Measurements from ENCODE around the gene PLEKHA7. TPM values are rescaled to one million over a fixed set of nuclear protein-coding genes. Genes with fewer than 3 reads are reported as not detected.

Gene PLEKHA7
- total RNA-seq, 1 experiment from 2014 or later = 57.5 TPM

DNA sequence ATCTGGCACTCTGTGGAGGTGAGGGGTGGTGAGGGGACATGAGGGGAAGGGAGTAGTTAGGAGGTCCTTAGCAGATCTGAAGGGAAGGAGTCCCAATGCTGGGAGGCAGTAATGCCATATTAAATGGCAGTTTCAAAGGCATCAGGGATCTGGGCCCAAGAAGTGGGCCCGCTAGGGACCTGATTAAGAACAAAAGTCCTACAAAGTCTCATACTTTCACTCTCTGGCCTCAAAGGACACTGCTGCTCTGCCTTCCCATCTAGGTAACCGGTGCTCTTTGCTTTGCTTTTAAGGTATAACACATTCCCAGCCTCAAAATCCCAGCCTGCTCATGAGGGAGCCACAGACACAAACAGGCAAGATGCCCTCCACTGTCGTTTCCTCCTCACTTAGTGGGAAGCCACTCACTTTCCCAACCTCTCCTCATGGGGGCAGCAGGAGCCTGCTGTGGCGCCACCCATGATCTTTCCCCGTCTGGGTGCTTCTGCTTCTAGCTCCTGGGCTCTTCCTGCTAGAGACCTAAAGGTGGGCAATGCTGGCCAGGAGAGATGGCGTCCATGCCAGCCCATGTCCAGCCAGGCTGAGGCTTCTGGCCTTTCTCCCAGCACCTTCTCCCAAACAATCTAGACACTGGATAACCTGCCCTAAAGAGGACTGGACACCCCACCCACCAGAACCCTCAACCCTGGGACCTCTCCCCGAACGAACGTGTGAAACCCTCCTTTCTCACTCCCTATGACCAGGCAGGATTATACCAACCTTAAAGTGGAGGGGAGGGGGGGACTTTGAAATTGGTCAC, 68.3 kb downstream of the PLEKHA7 start:
- DNase-seq (ENCODE audit: low spot score) = peak; percentile 94

DNA sequence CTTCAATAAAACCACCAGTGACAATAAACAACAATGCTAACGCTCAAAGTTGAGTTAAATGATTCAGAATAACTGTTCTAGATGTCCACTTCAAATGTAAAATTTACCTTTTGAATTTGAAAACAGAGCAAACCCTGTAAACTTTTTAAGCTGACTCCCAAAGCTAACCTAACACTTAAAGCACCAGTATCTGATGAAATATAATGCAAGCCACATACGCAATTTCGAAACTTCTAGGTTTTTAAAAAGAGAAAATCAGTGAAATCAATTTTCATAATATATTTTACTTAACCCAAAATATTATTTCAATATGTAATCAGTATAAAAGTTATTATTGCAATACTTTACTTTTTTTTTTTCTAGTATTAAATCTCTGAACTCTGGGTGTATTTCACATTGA, 71.3 kb downstream of the PLEKHA7 start:
- DNase-seq (ENCODE audit: low spot score) = no peak

GRCh38 chr11:16942342-16942741, 71.9 kb downstream of the PLEKHA7 start:
- no peak for DNase-seq (ENCODE audit: low spot score)

DNA sequence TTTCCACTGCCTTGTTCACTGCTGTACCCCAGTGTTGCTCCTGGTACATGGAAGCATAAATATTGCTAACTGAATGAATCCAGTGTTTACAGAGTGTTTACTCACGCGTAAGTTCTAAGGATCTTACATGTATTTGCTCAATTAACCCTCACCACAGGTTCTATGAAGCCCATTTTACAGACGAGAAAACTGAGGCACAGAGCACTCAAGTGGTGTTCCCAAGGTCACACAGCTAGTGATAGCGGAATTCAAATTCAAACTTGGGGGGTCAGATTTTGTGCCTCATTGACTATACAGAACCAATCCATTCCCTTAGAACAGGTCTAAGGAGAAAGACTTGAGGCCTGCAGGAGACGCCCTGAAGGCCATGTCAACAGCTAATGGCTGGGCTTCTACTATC, 72.3 kb downstream of the PLEKHA7 start:
- DNase-seq (ENCODE audit: low spot score) = no peak

- DNase-seq (ENCODE audit: low spot score) = no peak
Observed at GRCh38 chr11:16938061-16938460, 76.2 kb downstream of the PLEKHA7 start.

DNA sequence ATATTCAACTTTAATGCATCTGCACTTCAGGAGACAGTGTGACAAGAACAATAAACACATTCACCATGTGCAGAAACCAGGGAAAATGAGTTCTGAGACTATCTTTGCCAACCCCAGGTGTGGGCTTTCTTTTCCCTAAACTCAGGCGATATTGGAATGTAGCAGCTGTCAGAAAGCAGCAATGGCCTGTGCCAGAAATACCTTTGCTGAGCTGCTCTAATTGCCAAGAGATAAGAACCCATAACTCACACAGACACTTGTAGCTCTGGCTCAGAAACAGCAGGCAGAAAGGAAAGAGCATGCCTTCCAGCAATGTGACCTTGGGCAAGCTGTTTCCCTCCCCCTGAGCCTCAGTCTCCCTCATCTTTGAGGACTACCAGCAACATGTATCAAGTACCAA, 77.6 kb downstream of the PLEKHA7 start:
- no peak for DNase-seq (ENCODE audit: low spot score)

GRCh38 chr11:16935518-16936302, 78.5 kb downstream of the PLEKHA7 start:
- peak; percentile 85 for DNase-seq (ENCODE audit: low spot score)

DNA sequence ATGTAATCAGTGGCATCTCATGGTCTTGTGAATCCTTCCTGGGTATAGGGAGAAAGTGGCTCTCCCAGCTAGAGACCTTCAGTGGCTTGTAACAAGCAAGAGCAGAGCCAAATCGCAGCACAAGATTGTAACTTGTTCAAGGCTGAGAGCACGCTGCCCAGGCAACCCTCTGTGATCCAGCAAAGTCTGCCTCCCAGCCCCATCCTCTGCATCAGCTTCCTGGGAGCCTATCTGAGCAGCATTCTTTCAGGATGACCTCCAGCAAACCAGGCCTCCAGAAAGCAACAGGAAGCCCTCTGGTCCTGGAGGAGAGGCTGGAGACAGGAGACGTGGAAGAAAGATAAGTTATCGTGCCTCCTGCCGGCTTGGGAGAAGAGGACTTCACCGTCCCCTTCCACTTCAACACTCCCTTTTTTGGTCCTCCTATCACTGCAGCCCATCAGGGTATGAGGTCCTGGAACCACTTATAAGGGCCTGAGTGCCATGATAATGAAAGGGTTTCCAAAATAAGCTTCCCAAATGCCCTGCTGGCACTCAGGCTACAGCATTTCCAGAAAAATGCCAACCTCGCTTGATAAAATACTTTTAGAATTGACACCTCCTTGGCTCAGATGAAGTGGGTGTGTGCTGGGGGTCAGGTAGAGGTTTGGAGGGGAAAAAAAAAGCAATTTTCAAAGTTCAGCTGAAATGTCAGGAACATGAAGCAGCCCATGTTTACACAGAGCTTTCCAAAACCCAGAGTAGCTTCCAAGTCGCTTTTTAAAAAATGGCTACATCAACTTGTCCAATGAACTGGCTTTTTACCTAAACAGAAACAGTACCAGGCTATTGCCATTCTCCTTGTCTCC, 80.2 kb downstream of the PLEKHA7 start:
- DNase-seq (ENCODE audit: low spot score) = no peak

DNA sequence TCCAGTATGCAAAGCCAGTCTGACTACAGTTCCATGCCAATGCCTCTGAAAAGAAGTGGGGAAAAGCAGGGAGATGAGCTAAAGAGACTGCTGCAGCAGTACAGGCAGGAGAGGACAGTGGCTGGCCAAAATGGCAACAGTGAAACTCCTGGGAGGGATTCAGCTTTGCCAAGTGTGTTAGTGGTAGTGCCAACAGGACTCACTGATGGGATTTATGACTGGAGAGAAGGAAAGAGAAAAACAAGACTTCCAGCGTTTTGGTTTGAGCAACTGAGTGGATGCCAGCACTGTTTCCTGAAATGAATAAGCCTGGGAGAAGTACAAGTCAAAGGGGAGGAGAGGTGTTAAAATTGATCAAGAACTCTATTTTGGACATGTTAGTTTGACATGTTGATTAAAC, 80.9 kb downstream of the PLEKHA7 start:
- DNase-seq (ENCODE audit: low spot score) = no peak

DNA sequence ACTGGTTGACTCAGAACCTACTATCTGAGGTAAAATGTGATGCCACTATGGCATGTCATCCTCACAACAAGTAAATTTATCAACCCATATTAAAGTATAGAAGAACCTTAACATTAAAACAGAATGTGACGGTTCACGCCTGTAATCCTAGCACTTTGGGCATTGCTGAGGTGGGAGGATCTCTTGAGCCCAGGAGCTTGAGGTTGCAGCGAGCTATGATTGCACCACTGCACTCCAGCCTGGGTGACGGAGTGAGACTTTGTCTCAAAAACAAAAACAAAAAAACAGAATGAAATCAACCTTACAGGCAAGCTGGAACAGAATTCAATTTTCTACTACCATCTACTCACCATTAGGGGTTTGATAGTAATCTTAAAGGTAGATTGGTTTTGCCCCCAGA, 86.2 kb downstream of the PLEKHA7 start:
- no peak for DNase-seq (ENCODE audit: low spot score)

DNA sequence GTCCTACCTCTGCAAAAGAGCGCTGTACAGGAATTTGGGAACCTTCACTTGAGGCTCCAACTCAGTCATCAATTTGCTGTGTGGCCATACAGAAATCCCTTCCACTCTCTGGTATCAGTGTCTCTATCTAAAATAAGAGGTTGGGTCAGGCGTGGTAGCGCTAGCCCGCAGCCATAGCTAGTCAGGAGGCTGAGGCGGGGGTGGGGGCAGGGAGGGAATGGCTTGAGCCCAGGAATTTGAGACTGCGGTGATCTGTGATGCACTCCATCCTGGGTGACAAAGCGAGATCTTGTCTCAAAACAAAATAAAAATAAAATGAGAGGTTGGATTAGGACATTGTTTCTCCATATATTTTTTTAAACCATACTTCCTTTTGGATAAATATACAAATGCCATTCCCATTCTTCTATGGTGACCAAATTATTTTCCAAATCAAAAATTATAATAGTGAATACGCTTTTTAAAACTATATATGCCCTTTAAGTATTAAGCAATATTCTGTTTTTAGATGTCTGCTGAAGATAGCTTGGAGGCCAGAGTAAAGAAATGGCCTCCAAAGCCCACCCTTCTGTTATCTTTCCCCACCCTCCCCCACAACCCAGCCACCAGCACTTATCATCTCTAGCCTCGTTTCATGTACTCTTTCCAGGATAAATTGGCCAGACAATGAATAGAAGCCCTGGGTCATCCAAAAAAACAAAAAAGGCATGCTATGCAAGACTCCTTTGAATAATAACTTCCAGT, 87.2 kb downstream of the PLEKHA7 start:
- DNase-seq (ENCODE audit: low spot score) = no peak

- DNase-seq (ENCODE audit: low spot score) = peak; percentile 65
Observed at GRCh38 chr11:16925561-16926065, 88.6 kb downstream of the PLEKHA7 start.

DNA sequence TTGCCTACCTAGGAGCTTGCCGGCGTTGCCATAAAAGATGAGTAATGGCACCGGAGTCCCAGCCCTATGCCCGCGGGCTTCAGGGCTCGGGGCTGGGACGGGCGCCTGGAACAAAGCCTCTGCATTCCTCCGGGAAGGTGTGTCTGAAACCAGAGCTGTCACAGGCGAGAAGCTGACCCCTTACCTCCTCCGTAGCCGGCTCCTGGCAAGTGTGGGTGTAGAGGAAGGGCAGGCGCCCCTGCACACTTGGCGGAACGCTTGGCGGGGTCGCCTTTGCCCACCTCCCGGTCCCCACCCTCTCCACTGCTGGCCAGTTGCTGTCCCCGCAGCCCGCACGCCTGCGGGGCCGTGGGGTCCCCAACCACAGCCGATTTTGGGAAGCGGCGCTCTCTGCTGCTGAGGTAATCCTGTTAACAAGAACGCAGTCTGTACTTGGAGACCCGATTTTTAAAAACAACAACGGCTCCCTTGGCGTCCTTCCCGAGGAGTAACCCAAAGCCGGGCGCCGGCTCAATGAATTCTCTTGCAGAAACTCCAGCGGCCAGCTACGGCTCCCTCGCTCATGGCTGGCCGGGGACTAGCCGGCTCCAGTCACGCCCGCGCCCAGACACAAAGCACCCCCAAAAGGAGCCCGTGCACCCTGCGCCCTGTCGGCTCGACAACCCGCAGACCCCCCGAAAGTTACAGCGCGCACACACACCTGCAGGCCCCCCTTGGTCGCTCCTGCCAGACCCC, 89.2 kb downstream of the PLEKHA7 start:
- peak; percentile 97 for DNase-seq (ENCODE audit: low spot score)

- no peak for DNase-seq (ENCODE audit: low spot score)
Observed at GRCh38 chr11:16924462-16924825, 89.8 kb downstream of the PLEKHA7 start.

GRCh38 chr11:16923987-16924386, 90.2 kb downstream of the PLEKHA7 start:
- DNase-seq (ENCODE audit: low spot score) = peak; percentile 67

GRCh38 chr11:16921668-16922067, 92.5 kb downstream of the PLEKHA7 start:
- no peak for DNase-seq (ENCODE audit: low spot score)

GRCh38 chr11:16921019-16921418, 93.2 kb downstream of the PLEKHA7 start:
- no peak for DNase-seq (ENCODE audit: low spot score)

DNA sequence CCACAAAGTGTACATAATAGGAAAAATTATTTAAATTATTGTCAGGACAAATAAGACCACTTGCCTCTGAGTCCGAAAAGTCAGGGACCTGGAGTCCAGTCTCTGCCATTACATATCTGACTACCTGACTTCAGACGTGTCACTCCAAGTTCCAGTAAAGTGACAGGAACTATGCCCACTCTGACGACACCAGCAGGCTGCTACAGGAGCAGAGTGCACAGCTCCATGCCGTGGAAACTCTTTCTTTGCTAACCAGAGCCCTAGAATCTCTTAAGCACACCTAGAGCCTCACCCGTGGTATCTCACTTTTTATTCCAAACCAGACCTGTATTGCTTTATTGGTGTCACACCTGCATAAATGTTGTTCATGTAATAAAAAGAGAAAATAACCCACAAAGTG, 93.7 kb downstream of the PLEKHA7 start:
- no peak for DNase-seq (ENCODE audit: low spot score)

DNA sequence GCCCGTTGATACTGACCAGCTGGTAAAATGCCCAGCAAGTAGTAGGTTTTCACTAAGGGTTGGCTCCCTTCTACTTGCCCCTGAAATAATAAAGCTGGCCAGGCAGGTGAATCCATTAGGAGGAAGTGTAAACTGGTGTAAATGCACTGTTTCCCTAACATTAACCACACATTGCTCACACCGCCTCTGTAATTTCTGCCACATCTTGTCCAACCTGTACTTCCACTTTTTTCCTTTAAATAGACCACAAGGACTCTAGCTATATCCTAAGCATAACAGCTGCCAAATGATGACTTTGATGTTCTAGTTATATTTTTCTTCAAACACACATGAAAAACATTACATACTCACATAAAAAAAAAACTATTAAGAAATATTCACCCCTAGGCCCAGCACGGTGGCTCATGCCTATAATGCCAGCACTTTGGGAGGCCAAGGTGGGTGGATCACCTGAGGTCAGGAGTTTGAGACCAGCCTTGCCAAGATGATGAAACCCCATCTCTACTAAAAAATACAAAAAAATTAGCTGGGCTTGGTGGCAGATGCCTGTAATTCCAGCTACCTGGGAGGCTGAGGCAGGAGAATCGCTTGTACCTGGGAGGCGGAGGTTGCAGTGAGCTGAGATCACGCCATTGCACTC, 95.6 kb downstream of the PLEKHA7 start:
- peak; percentile 99 for DNase-seq (ENCODE audit: low spot score)

DNA sequence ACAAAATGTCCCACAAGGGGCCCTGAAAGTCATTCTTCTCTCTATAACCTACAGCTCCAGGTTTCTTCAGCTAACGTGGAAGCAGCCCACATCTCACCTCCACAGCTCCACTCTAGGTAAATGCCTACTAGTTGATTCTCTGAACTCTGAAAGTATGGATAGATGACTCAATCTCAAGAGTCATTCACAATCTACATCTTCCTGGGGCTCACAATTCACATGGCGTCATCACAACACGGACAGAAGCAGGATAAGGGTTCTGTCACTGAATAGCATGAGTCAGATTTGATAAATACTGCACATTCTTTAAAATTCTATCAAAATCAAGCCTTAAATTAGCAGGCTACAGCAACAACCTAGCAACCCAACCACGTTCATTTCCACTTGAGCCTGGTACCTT, 96.3 kb downstream of the PLEKHA7 start:
- DNase-seq (ENCODE audit: low spot score) = no peak
